K562 (cell line): ENCODE results near the gene DOLPP1. TPM values are rescaled to one million over a fixed set of nuclear protein-coding genes. Genes with fewer than 3 reads are reported as not detected.

Experiments
- ARID1B ChIP-seq: fragments of 450-650 bp; IDR thresholded peaks from 2 replicates; pipeline ENCODE4 v1.6.1; 2016; ENCODE audit warnings: antibody characterized with exemption, mild to moderate bottlenecking, inconsistent platforms
- BCL6 ChIP-seq: fragments of 250-450 bp; sonication (Bioruptor Pico); IDR thresholded peaks from 2 replicates; pipeline ENCODE4 v1.4.0; 2020
- BRD9 ChIP-seq: fragments of 450-650 bp; IDR thresholded peaks from 2 replicates; pipeline ENCODE4 v1.6.1; 2018; ENCODE audit warnings: low read depth; ENCODE audit not compliant: partially characterized antibody
- ESRRB ChIP-seq: fragments of 250-450 bp; sonication (Bioruptor Pico); IDR thresholded peaks from 2 replicates; pipeline ENCODE4 v1.5.0; 2020; ENCODE audit warnings: mild to moderate bottlenecking, moderate library complexity, borderline replicate concordance
- ETV5 ChIP-seq: sonication (generic); formaldehyde crosslinking; IDR thresholded peaks from 2 replicates; pipeline ENCODE4 v1.4.0; 2020; ENCODE audit warnings: low read depth, mild to moderate bottlenecking, missing genetic modification reagents
- GABPB1 ChIP-seq: sonication (generic); formaldehyde crosslinking; IDR thresholded peaks from 2 replicates; pipeline ENCODE4 v1.8.0; 2022; ENCODE audit warnings: mild to moderate bottlenecking, missing genetic modification reagents
- GATAD2B ChIP-seq: fragments of 450-650 bp; IDR thresholded peaks from 2 replicates; pipeline ENCODE4 v1.6.1; 2017; ENCODE audit warnings: mild to moderate bottlenecking, borderline replicate concordance
- L3MBTL2 ChIP-seq: fragments of 450-650 bp; IDR thresholded peaks from 2 replicates; pipeline ENCODE4 v1.6.1; 2016; ENCODE audit warnings: mild to moderate bottlenecking, moderate library complexity
- MAFF ChIP-seq: IDR thresholded peaks from 2 replicates; pipeline ENCODE4 v1.6.1; 2012; ENCODE audit warnings: low read length, improper control_type of control experiment
- MBD2 ChIP-seq: sonication (generic); IDR thresholded peaks from 2 replicates; pipeline ENCODE4 v1.6.1; 2016; ENCODE audit warnings: low read depth, borderline replicate concordance
- MCM2 ChIP-seq: fragments of 450-650 bp; IDR thresholded peaks from 2 replicates; pipeline ENCODE4 v1.6.1; 2017; ENCODE audit warnings: low read depth, mild to moderate bottlenecking
- MEF2D ChIP-seq: conservative IDR thresholded peaks from 2 replicates; pipeline ENCODE4 v1.6.1; 2016; ENCODE audit warnings: low read depth, missing genetic modification characterization, missing compliant biosample characterization
- MEIS2 ChIP-seq: fragments of 450-650 bp; IDR thresholded peaks from 2 replicates; pipeline ENCODE4 v1.6.1; 2014; ENCODE audit warnings: mild to moderate bottlenecking; ENCODE audit not compliant: partially characterized antibody
- NFXL1 ChIP-seq: fragments of 450-650 bp; formaldehyde crosslinking; IDR thresholded peaks from 2 replicates; pipeline ENCODE4 v1.4.0; 2021; ENCODE audit warnings: mild to moderate bottlenecking
- NRF1 ChIP-seq, 2 experiments: fragments of 450-650 bp; IDR thresholded peaks in 1 of 2; conservative IDR thresholded peaks in 1 of 2; 2 replicates each; pipeline ENCODE4 v1.6.1; 2014; ENCODE audit warnings: mild to moderate bottlenecking in 2 of 2
- POLR2AphosphoS2 ChIP-seq: IDR thresholded peaks from 2 replicates; pipeline ENCODE4 v1.6.1; 2012; ENCODE audit warnings: low read length, improper control_type of control experiment
- PRPF4 ChIP-seq: fragments of 200-400 bp; formaldehyde crosslinking; IDR thresholded peaks from one replicate; pipeline ENCODE4 v1.6.1; 2017; ENCODE audit warnings: low read length, low read depth, mild to moderate bottlenecking; ENCODE audit not compliant: insufficient read depth, poor library complexity, severe bottlenecking
- TAF1 ChIP-seq: IDR thresholded peaks from 2 replicates; pipeline ENCODE4 v1.6.1; 2011; ENCODE audit warnings: mild to moderate bottlenecking, low read length, moderate library complexity; ENCODE audit not compliant: insufficient read depth, control insufficient read depth, severe bottlenecking; ENCODE audit errors: extremely low read depth
- TAF15 ChIP-seq: fragments of 200-400 bp; formaldehyde crosslinking; IDR thresholded peaks from 2 replicates; pipeline ENCODE4 v1.6.1; 2017; ENCODE audit warnings: mild to moderate bottlenecking, low read depth, low read length, moderate library complexity
- ZNF551 ChIP-seq: fragments of 250-450 bp; sonication (Bioruptor Pico); IDR thresholded peaks from 2 replicates; pipeline ENCODE4 v1.5.0; 2021; ENCODE audit warnings: mild to moderate bottlenecking, moderate library complexity
- ZSCAN29 ChIP-seq: fragments of 450-650 bp; IDR thresholded peaks from 2 replicates; pipeline ENCODE4 v1.6.1; 2017
- polyA plus RNA-seq, 8 experiments: library from polyadenylated mRNA; depleted of rRNA in 4 of 8; stranded (reverse) in 5 of 8; unstranded in 3 of 8; fragments of >200 nt; fragmentation: Nextera tagmentation in 2 of 8; fragmentation: Illumina TruSeq in 1 of 8; extraction: Ambion mirVana in 2 of 8; extraction: Trizol in 1 of 8; gene quantifications; 2 replicates each; pipeline versions ENCODE4 v1.2.1 to v1.2.3, GENCODE V29; 2011 to 2014; ENCODE audit warnings: inconsistent platforms in 1 of 8, missing spikeins in 1 of 8
- total RNA-seq, 7 experiments: library from RNA; depleted of rRNA in 6 of 7; stranded (reverse); fragments of >200 nt in 6 of 7; fragmentation: Illumina TruSeq in 2 of 7; extraction: Trizol in 2 of 7; gene quantifications; 2 replicates each; pipeline versions ENCODE4 v1.2.1 to v1.2.3, GENCODE V29; 2011 to 2021; ENCODE audit warnings: low replicate concordance in 1 of 7
- TF ChIP-seq, protein P1 (sequence below): sonication (generic); formaldehyde crosslinking; IDR thresholded peaks from 2 replicates; pipeline ENCODE4 v1.8.0; 2023; ENCODE audit warnings: mild to moderate bottlenecking, missing genetic modification reagents
- TF ChIP-seq, protein P2 (sequence below): sonication (generic); formaldehyde crosslinking; IDR thresholded peaks from 2 replicates; pipeline ENCODE4 v1.8.0; 2022; ENCODE audit warnings: mild to moderate bottlenecking, low read depth, missing genetic modification reagents
- TF ChIP-seq, protein P3 (sequence below): fragments of 450-650 bp; IDR thresholded peaks from one replicate; pipeline ENCODE4 v1.6.1; 2018; ENCODE audit warnings: mild to moderate bottlenecking, moderate library complexity; ENCODE audit not compliant: partially characterized antibody
- TF ChIP-seq, protein P4 (sequence below): sonication (generic); formaldehyde crosslinking; IDR thresholded peaks from 2 replicates; pipeline ENCODE4 v1.8.0; 2022; ENCODE audit warnings: missing genetic modification reagents, mild to moderate bottlenecking, borderline replicate concordance

DOLPP1 gene
- total and polyA plus RNA-seq, 9 of the 15 experiments (the other 6 are each of a cell fraction or from before 2014, with no cell fraction given) = 3.0 to 39.8 (median 30.5) TPM

DNA sequence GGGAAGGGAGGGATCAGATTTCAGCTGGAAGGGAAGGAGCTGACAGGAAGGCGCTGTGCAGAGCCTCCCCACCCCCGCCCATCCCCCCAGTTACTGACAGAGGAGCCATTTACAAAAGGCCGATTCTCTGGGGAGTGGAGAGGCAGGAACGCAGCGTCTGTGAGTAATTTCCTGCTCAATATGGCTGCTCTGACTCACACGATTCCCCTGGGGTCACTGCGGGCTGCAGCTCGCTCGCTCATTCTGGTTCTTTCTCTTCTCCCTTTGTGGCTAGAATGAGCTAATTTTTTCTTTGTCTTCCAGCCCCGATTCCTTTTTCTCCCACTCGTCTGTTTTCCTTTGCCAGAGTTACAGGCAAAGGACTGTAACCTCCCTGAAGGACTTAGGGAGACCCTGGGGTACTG is 59.1 kb downstream of the DOLPP1 start (continued):
- TF ChIP-seq, protein P1, sequence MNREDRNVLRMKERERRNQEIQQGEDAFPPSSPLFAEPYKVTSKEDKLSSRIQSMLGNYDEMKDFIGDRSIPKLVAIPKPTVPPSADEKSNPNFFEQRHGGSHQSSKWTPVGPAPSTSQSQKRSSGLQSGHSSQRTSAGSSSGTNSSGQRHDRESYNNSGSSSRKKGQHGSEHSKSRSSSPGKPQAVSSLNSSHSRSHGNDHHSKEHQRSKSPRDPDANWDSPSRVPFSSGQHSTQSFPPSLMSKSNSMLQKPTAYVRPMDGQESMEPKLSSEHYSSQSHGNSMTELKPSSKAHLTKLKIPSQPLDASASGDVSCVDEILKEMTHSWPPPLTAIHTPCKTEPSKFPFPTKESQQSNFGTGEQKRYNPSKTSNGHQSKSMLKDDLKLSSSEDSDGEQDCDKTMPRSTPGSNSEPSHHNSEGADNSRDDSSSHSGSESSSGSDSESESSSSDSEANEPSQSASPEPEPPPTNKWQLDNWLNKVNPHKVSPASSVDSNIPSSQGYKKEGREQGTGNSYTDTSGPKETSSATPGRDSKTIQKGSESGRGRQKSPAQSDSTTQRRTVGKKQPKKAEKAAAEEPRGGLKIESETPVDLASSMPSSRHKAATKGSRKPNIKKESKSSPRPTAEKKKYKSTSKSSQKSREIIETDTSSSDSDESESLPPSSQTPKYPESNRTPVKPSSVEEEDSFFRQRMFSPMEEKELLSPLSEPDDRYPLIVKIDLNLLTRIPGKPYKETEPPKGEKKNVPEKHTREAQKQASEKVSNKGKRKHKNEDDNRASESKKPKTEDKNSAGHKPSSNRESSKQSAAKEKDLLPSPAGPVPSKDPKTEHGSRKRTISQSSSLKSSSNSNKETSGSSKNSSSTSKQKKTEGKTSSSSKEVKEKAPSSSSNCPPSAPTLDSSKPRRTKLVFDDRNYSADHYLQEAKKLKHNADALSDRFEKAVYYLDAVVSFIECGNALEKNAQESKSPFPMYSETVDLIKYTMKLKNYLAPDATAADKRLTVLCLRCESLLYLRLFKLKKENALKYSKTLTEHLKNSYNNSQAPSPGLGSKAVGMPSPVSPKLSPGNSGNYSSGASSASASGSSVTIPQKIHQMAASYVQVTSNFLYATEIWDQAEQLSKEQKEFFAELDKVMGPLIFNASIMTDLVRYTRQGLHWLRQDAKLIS (CRISPR knock-in tag) = no peak
- TF ChIP-seq L3MBTL2 (no peak), NFXL1 (CRISPR knock-in tag) (no peak), MAFF (no peak), ZNF551 (CRISPR knock-in tag) (no peak), GABPB1 (peak; percentile 81), POLR2AphosphoS2 (no peak), MEF2D (tag) (peak; percentile 83), MBD2 (no peak), PRPF4 (no peak), TAF15 (no peak), ESRRB (CRISPR knock-in tag) (no peak), BCL6 (CRISPR knock-in tag) (no peak), BRD9 (peak; percentile 81), TAF1 (peak; percentile 79), ZSCAN29 (no peak), MEIS2 (peak; percentile 62), GATAD2B (no peak; the same call in 1 of the 2 replicates), ETV5 (CRISPR knock-in tag) (no peak), NRF1 (conservative IDR thresholded peaks at IDR 0.05 in 1 of 2, IDR thresholded peaks at IDR 0.05 in 1 of 2) (no peak; a peak in 1 of 4 replicates), MCM2 (no peak), ARID1B (peak; percentile 60)
- TF ChIP-seq, protein P2, sequence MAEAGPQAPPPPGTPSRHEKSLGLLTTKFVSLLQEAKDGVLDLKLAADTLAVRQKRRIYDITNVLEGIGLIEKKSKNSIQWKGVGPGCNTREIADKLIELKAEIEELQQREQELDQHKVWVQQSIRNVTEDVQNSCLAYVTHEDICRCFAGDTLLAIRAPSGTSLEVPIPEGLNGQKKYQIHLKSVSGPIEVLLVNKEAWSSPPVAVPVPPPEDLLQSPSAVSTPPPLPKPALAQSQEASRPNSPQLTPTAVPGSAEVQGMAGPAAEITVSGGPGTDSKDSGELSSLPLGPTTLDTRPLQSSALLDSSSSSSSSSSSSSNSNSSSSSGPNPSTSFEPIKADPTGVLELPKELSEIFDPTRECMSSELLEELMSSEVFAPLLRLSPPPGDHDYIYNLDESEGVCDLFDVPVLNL (CRISPR knock-in tag) = no peak
- TF ChIP-seq, protein P3, sequence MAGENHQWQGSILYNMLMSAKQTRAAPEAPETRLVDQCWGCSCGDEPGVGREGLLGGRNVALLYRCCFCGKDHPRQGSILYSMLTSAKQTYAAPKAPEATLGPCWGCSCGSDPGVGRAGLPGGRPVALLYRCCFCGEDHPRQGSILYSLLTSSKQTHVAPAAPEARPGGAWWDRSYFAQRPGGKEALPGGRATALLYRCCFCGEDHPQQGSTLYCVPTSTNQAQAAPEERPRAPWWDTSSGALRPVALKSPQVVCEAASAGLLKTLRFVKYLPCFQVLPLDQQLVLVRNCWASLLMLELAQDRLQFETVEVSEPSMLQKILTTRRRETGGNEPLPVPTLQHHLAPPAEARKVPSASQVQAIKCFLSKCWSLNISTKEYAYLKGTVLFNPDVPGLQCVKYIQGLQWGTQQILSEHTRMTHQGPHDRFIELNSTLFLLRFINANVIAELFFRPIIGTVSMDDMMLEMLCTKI = no peak
- TF ChIP-seq, protein P4, sequence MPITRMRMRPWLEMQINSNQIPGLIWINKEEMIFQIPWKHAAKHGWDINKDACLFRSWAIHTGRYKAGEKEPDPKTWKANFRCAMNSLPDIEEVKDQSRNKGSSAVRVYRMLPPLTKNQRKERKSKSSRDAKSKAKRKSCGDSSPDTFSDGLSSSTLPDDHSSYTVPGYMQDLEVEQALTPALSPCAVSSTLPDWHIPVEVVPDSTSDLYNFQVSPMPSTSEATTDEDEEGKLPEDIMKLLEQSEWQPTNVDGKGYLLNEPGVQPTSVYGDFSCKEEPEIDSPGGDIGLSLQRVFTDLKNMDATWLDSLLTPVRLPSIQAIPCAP = no peak
